Esophagus muscularis mucosa (tissue), 3 donors: Measurements from ENCODE around the gene KCNK16.

Source experiments
- POLR2A ChIP-seq: fragments of 450-650 bp; IDR thresholded peaks from one replicate; pipeline ENCODE4 v1.6.1; 2017; ENCODE audit warnings: antibody characterized with exemption, moderate library complexity, mild to moderate bottlenecking, low read depth
- POLR2AphosphoS5 ChIP-seq, 2 donors: sonication (generic); formaldehyde crosslinking; IDR thresholded peaks; one replicate each; pipeline ENCODE4 v1.6.1; 2017; ENCODE audit warnings: antibody characterized with exemption in 2 of 2
- TF ChIP-seq, protein P1 (sequence below), 3 experiments: fragments of 200-600 bp in 2 of 3; fragments of 450-650 bp in 1 of 3; sonication (generic) in 2 of 3; IDR thresholded peaks; one replicate each; pipeline ENCODE4 v1.5.1; 2017 to 2019; ENCODE audit warnings: antibody characterized with exemption in 3 of 3, mild to moderate bottlenecking in 2 of 3, moderate library complexity in 1 of 3

DNA sequence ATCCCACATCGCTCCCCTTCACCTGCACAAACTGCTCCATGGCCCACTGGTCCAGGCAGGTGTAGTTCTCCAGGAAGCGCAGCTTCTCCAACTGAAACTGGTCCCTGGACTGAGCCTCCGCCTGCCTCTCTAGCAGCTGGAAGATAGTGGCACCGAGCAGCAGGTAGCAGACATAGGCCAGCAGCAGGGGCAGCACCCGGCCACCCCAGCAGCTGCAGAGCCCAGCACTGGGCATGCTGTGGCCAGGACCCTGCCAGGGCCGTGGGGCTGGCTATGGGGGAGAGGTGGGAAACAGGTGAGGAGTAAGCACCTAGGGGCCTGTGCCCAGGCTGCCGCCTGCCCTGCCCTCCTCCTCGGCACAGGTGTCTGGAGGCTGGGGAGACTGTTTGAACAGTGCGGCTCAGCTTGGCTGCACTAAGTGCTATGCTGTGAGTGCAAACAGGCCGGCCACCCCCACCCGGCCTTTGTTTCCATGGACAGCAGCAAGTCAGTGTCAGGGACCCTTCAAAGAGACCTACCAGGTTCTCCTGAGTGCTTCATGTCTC lies at the start of gene KCNK16:
- no peak for TF ChIP-seq POLR2A
- TF ChIP-seq POLR2AphosphoS5 (IDR thresholded peaks at IDR 0.05), result no peak
- TF ChIP-seq, protein P1, sequence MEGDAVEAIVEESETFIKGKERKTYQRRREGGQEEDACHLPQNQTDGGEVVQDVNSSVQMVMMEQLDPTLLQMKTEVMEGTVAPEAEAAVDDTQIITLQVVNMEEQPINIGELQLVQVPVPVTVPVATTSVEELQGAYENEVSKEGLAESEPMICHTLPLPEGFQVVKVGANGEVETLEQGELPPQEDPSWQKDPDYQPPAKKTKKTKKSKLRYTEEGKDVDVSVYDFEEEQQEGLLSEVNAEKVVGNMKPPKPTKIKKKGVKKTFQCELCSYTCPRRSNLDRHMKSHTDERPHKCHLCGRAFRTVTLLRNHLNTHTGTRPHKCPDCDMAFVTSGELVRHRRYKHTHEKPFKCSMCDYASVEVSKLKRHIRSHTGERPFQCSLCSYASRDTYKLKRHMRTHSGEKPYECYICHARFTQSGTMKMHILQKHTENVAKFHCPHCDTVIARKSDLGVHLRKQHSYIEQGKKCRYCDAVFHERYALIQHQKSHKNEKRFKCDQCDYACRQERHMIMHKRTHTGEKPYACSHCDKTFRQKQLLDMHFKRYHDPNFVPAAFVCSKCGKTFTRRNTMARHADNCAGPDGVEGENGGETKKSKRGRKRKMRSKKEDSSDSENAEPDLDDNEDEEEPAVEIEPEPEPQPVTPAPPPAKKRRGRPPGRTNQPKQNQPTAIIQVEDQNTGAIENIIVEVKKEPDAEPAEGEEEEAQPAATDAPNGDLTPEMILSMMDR (IDR thresholded peaks at IDR 0.05), result no peak
